NCI-H187 (cell line): Measurements from ENCODE around the gene MAP7.
A peak's percentile ranks its signal among the peaks of the same experiment; 100 is the strongest.
"Not testable (repeated sequence)": the region's sequence is repeated elsewhere in the genome, so short reads cannot be mapped to it uniquely, and the experiment has no call there.

ENCODE experiments used
- DNase-seq, 2 experiments: peaks; one replicate each; lab custom pipeline; 2025; lab: John Stamatoyannopoulos, UW

Gene MAP7

GRCh38 chr6:136550330-136551071, at the start of gene MAP7:
Gene MAP7, minus strand, starts transcription at chr6:136550422. Its CDS starts 14 bp downstream, at chr6:136550408.
- DNase-seq = peak; percentile 83 to 85

GRCh38 chr6:136599329-136600011, 49.2 kb upstream of the MAP7 start:
- DNase-seq = no peak

DNA sequence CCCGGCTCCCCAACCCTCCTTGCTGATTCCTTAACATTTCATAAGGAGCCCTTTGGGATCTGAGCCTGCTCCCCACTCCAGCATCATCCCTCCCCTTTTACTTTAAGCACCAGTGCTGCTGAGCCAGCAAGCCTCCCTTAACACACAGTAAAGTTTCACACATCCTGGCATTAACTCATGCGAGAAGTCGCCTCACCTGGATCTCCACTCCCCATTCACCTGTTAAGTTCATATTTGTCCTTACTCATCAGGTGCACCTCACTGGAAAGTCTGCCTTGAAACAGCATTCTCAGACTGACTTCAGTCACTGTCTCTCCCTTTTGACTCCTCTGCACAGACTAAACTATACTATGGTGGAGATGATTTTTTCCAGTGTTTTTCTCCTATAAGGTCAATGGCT, 47.8 kb upstream of the MAP7 start:
- no peak for DNase-seq

DNA sequence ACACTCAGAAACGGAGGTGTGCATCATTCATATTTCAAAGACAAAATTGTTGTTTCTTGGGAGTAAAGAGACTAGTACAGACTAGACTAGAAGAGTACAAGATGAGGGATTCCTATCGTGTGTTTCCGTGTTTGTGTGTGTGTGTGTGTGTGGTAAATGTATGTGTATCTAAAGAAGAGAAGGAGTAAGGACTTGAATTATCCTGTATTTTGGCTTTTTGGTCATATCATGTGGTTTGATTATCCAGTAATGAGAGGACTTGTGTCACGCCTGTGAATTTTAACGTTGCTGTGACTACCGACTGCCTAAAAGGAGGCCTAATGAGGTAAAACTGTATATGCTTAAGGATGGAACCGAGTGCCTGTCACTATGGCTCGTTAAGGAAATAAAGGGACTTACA, 44.4 kb upstream of the MAP7 start:
- no peak for DNase-seq

DNA sequence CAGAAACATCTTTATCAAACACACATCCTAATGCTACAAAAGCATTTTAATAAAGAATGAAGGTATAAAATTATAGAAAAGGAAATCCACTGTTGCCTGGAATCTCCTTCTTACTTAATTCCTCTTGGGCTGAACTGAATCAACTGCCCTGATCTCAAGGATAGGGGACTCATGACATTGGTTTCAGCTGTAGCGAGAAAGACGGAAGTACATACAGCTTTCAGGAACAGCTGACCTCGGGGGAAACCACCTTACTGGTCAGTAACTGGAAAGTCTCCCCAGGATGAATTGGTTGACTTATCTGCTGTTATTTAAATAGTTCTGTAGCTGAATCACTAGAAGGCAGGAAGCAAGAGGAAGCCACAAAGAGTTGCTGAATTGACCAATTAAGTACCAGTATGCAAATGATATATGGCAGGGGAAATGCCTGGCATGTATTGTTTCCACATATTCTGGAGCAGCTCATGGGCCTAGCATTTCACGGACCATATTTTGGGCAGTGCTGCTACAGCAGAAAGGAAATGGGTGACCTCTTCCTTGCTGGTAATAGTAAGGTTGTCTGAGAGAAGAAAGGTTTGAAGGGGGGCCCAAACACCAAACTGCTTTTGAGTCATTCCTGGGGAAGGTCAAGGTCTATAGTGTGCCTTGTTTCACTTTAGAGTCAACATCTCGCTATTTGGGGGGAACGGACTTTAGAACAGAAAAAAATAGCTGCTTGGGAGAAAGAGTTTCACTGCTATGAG, 43.7 kb upstream of the MAP7 start:
- DNase-seq = no peak

- DNase-seq = no peak
These were observed 42.9 kb upstream of the MAP7 start for GRCh38 chr6:136592930-136593673.

GRCh38 chr6:136591617-136592016, 41.4 kb upstream of the MAP7 start:
- DNase-seq = no peak

DNA sequence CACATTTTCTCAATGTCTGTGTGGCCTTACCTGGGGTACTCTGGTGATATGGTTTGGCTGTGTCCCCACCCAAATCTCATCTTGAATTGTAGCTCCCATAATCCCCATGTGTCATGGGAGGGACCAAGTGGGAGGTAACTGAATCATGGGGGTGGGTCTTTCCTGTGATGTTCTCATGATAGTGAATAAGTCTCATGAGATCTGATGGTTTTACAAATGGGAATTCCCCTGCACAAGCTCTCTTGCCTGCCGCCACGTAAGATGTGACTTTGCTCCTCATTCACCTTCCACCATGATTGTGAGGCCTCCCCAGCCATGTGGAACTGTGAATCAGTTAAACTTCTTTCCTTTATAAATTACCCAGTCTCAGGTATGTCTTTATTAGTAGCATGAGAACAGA, 40.6 kb upstream of the MAP7 start:
- DNase-seq = not testable (repeated sequence)

DNA sequence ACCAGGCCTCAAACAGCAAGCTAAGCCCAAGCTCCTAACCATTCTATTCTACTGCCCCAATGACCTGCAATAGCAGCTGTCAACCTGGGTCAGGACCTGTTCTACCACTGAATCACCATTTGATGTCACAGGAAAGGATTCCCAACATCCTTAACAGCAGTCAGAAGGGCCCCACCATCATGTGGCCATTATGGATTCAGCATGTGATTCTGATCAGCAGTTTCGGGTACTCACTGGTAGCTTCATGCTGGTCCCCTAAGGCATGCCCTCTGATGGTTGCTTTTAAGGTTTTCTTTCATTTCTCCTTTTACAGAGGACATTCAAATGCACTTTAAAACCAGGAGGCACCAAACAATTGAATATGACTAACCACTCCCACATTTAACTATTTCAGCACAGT, 37.3 kb upstream of the MAP7 start:
- no peak for DNase-seq

GRCh38 chr6:136586295-136586694, 36.1 kb upstream of the MAP7 start:
- no peak for DNase-seq

GRCh38 chr6:136585523-136585922, 35.3 kb upstream of the MAP7 start:
- DNase-seq = not testable (repeated sequence)

GRCh38 chr6:136584290-136584689, 34.1 kb upstream of the MAP7 start:
- not testable (repeated sequence) for DNase-seq

DNA sequence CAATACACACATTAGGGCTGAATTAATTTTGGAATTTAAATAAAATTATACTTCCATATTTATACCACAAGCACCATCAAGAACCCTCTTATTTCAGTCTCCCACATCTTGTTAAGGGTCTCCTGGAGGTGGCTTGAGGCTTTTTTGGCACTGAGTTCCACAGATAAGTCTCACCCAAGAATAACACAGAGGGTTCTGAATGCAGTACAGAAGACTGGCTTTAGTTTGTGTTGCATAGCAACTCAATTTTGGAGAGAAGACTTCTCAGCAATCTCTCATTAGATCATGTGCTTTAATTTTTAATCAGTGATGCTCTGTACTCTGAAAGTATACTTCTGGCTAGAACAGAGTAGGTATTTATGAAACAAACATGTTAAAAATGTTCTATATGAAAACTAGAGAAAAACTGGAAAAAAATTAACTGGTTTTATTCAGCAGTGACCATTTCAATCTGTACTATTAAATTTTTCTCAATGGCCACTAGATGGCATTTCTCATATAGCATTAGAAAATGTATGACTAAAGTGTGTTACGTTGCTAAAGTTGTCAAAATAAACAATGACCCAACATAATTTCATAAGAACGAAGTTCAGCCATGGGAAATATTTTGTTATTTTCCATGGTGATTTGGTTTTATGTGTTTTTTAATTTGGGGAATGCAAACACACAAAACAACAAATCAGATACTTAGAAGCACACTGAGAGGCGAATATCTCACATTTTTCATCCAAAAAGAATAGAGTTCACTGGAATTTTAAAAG, 32.7 kb upstream of the MAP7 start:
- no peak for DNase-seq

GRCh38 chr6:136579800-136580199, 29.6 kb upstream of the MAP7 start:
- DNase-seq = no peak

GRCh38 chr6:136576821-136577220, 26.6 kb upstream of the MAP7 start:
- no peak for DNase-seq

DNA sequence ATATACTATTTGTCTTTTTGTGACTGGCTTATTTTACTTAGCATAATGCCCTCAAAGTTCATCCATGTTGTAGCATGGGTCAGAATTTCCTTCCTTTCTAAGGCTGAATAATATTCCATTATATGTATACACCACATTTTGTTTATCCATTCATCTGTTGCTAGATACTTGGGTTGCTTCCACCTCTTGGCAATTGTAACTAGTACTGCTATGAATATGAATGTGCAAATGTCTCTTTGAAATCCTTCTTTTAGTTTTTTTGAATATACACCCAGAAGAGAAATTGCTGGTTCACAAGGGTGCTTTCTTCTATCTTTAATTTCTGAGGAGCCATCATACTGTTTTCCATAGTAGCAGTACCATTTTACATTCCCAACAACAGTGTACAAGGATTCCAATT, 21.3 kb upstream of the MAP7 start:
- no peak for DNase-seq

DNA sequence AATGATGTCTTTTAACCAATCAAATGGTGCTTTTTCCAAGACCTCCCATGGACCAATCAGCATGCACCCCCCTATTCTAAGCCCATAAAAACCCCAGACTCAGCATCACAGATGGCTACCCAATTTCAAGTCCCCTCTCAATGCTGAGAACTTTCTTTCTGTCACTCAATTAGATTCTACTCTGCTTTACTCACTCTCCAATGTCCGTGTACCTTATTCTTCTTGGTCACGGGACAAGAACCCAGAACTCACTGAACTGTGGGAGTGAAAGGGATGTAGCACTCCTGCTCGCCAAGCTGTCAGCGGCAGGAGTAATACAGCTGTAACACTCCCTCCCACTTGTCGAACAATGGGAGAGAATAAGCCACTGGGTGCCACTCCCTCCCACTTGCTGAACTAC, 20.8 kb upstream of the MAP7 start:
- DNase-seq = no peak

- no peak for DNase-seq
These were observed 17.9 kb upstream of the MAP7 start for GRCh38 chr6:136568129-136568528.

DNA sequence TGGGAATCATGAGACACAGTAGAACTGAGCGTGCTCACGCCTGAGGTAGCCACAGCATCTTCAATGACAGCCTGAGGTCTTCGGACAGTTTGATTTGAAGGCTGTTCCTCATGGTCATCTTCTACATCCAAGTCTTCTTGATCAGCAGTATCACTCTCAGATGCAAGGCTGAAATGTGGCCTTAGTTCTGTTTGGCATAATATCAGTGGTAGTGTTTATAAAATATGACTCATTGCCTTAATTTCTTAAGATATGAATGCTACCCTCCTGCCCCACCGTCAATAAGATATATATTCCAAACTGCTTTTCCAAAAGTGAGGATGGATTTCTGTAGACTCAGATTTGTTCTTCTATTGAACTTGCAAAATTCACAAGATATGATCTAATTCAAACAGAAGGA, 17.5 kb upstream of the MAP7 start:
- no peak for DNase-seq

DNA sequence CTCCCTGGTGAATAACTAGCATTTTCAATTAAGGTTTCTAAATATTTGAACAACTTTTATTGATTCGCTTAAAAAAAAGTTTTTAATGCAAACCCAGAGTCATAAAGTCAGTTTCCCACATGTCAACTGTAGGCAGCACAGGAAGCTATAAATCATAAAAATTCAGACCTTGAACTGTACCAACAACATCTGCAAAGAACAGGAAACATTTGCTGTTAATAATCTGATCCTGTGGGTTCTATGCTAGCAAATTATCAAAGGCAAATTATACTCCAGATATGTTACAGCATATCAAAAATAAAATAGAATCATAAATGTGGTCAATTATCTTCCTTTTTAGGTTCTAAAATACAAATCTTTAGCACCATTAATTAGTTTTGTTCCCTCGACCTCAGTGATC, 16.6 kb upstream of the MAP7 start:
- no peak for DNase-seq

DNA sequence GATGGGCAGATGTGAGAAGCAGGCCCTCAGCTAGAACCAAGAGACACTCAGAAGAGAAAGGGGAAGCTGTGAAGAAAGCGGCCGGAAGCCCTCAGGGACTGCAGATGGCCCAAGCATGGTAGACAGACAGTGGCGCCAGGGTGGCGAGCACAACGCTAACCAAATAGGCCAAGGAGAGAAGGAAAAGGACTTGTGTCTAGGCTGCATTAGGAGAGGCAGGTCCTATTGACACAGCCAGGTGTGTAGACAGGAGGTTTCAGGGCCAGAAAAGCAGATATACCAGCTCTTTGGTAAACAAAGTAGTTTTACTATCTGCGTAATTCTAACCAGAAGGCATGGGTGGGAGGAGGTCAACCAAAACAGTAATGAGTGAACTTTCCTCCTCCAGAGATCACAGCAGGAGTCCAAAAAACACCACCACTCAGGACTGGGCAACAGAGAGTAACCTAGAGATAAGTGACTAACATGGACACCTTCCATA, 15.8 kb upstream of the MAP7 start:
- no peak for DNase-seq
